Measurements from ENCODE around the gene SYT2.

DNA sequence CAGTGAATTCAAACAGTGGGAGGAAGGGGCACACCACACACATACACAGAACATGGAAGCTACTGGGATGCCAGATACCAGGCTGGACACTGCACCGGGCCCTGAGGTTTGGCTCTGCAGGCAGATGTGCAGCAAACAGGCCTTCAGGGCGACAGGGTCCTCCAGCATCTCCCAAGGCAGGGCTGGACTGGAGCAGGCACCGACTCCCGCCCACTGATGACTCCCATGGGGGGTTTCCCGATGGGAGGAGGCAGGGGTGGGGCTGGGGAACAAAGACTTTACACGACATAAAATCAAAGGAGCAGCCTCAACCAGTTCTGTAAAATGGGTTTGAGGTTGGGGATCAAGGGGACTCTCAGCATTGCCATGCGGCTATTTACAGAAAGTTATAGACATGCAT is 118.1 kb downstream of the SYT2 start:
- TF ChIP-seq, protein P1, sequence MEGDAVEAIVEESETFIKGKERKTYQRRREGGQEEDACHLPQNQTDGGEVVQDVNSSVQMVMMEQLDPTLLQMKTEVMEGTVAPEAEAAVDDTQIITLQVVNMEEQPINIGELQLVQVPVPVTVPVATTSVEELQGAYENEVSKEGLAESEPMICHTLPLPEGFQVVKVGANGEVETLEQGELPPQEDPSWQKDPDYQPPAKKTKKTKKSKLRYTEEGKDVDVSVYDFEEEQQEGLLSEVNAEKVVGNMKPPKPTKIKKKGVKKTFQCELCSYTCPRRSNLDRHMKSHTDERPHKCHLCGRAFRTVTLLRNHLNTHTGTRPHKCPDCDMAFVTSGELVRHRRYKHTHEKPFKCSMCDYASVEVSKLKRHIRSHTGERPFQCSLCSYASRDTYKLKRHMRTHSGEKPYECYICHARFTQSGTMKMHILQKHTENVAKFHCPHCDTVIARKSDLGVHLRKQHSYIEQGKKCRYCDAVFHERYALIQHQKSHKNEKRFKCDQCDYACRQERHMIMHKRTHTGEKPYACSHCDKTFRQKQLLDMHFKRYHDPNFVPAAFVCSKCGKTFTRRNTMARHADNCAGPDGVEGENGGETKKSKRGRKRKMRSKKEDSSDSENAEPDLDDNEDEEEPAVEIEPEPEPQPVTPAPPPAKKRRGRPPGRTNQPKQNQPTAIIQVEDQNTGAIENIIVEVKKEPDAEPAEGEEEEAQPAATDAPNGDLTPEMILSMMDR (IDR thresholded peaks at IDR 0.05): no peak
- TF ChIP-seq POLR2A (IDR thresholded peaks at IDR 0.05): no peak

Measured in heart left ventricle (tissue), 13 donors.